ENCODE measurements around the gene FERMT3.

Gene FERMT3

DNA sequence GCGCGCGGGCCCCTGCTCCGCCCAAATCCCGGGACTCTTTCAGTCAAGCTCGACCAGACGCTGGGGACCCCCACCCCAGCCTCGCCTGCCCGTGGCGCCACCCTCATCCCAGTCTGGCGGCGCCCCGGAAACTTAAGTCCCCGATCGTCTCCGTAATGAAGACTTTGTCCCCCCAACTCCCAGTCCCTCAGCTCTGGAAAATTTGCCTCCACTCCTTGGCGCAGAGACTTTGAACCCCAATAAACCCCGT, 45.2 kb downstream of the FERMT3 start:
- no peaks in the 10 kb centered on the region; the same call in 1 of the 2 replicates for H3K4me1 ChIP-seq (ENCODE audit: low read length)
- TF ChIP-seq, protein P1, sequence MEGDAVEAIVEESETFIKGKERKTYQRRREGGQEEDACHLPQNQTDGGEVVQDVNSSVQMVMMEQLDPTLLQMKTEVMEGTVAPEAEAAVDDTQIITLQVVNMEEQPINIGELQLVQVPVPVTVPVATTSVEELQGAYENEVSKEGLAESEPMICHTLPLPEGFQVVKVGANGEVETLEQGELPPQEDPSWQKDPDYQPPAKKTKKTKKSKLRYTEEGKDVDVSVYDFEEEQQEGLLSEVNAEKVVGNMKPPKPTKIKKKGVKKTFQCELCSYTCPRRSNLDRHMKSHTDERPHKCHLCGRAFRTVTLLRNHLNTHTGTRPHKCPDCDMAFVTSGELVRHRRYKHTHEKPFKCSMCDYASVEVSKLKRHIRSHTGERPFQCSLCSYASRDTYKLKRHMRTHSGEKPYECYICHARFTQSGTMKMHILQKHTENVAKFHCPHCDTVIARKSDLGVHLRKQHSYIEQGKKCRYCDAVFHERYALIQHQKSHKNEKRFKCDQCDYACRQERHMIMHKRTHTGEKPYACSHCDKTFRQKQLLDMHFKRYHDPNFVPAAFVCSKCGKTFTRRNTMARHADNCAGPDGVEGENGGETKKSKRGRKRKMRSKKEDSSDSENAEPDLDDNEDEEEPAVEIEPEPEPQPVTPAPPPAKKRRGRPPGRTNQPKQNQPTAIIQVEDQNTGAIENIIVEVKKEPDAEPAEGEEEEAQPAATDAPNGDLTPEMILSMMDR (IDR thresholded peaks at IDR 0.05; ENCODE audit: low read length): no peak
- no peak for TF ChIP-seq EZH2 (optimal IDR thresholded peaks at IDR 0.05; ENCODE audit: low read depth, low read length)

GRCh38 chr11:64252003-64252872, 45.7 kb downstream of the FERMT3 start:
- TF ChIP-seq, protein P1 (IDR thresholded peaks at IDR 0.05; ENCODE audit: low read length): peak; percentile 55
- TF ChIP-seq EZH2 (optimal IDR thresholded peaks at IDR 0.05; ENCODE audit: low read depth, low read length) (no peak), EZH2phosphoT487 (IDR thresholded peaks at IDR 0.05; ENCODE audit: low read length) (no peak)
- Histone ChIP-seq H4K20me1 (ENCODE audit: insufficient read depth, low read length) (no peaks in the 10 kb centered on the region), H3F3A (ENCODE audit: insufficient read depth, low read length) (no peaks in the 10 kb centered on the region), H3K4me1 (ENCODE audit: low read length) (no peaks in the 10 kb centered on the region; the same call in 1 of the 2 replicates), H3K9me3 (replicated peaks; ENCODE audit: insufficient read depth, low read length) (no peaks in the 10 kb centered on the region), H3K9me2 (replicated peaks; ENCODE audit: insufficient read depth, low read length) (no peaks in the 10 kb centered on the region), H3K79me2 (ENCODE audit: low read length) (peaks cover 9% of the 10 kb centered on the region), H3K9ac (ENCODE audit: low read length) (peak overlapping the region; percentile 69; the same call in 1 of the 2 replicates), H3K27me3 (replicated peaks; ENCODE audit: insufficient read depth, low read length) (peaks cover 5% of the 10 kb centered on the region; the same call in 1 of the 2 replicates), H3K4me3 (ENCODE audit: low read length) (peak overlapping the region; percentile 83), H2AFZ (ENCODE audit: low read length) (peak overlapping the region; percentile 84), H3K4me2 (ENCODE audit: low read depth, low read length) (peak overlapping the region; percentile 100), H3K36me3 (replicated peaks; ENCODE audit: insufficient read depth, low read length) (no peaks in the 10 kb centered on the region), H3K27ac (ENCODE audit: low read length) (no peak overlapping the region)
- no peak for DNase-seq

More for the DNA sequence above, 45.2 kb downstream of the FERMT3 start:
- Histone ChIP-seq H3F3A (ENCODE audit: insufficient read depth, low read length) (0 out of 2 replicates have a peak, but pooled peaks cover 4% of the 10 kb centered on the region), H2AFZ (ENCODE audit: low read length) (peak overlapping the region; percentile 84), H3K9me2 (replicated peaks; ENCODE audit: insufficient read depth, low read length) (no peaks in the 10 kb centered on the region), H4K20me1 (ENCODE audit: insufficient read depth, low read length) (no peaks in the 10 kb centered on the region), H3K9me3 (replicated peaks; ENCODE audit: insufficient read depth, low read length) (no peaks in the 10 kb centered on the region), H3K36me3 (replicated peaks; ENCODE audit: insufficient read depth, low read length) (no peaks in the 10 kb centered on the region), H3K79me2 (ENCODE audit: low read length) (peaks cover 12% of the 10 kb centered on the region), H3K27ac (ENCODE audit: low read length) (no peak overlapping the region), H3K27me3 (replicated peaks; ENCODE audit: insufficient read depth, low read length) (peaks cover 5% of the 10 kb centered on the region; the same call in 1 of the 2 replicates), H3K4me3 (ENCODE audit: low read length) (peak overlapping the region; percentile 83), H3K9ac (ENCODE audit: low read length) (peak overlapping the region; percentile 69), H3K4me2 (ENCODE audit: low read depth, low read length) (peak overlapping the region; percentile 100)
- DNase-seq: no peak

DNA sequence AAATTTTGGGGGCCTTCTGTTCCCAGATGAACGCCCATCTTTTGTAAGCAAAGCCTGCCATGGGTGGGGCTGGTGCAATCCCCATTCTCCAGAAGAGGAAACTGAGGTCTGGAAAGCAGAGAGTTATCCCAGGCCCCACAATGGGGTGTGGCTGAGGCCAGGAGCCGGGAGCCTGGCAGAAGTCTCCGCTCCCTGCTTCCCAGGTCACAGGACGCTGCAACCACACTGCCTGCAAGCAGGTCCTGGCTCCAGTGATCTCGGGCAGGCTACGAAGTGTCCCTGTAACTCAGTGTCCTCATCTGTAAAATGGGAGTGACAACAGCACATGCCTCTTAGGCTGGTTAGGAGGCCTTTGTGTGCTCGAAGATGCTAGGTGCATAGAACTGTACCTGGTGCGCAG, 46.5 kb downstream of the FERMT3 start:
- Histone ChIP-seq H3K79me2 (ENCODE audit: low read length) (peaks cover 9% of the 10 kb centered on the region), H3K9me3 (replicated peaks; ENCODE audit: insufficient read depth, low read length) (no peaks in the 10 kb centered on the region), H3K27ac (ENCODE audit: low read length) (no peak overlapping the region), H4K20me1 (ENCODE audit: insufficient read depth, low read length) (no peaks in the 10 kb centered on the region), H3F3A (ENCODE audit: insufficient read depth, low read length) (no peaks in the 10 kb centered on the region), H3K4me1 (ENCODE audit: low read length) (no peaks in the 10 kb centered on the region; the same call in 1 of the 2 replicates), H3K4me3 (ENCODE audit: low read length) (no peak overlapping the region), H3K36me3 (replicated peaks; ENCODE audit: insufficient read depth, low read length) (no peaks in the 10 kb centered on the region), H2AFZ (ENCODE audit: low read length) (no peak overlapping the region), H3K27me3 (replicated peaks; ENCODE audit: insufficient read depth, low read length) (peaks cover 5% of the 10 kb centered on the region; the same call in 1 of the 2 replicates), H3K9ac (ENCODE audit: low read length) (no peak overlapping the region), H3K4me2 (ENCODE audit: low read depth, low read length) (no peak overlapping the region; the same call in 1 of the 2 replicates), H3K9me2 (replicated peaks; ENCODE audit: insufficient read depth, low read length) (no peaks in the 10 kb centered on the region)
- no peak for DNase-seq
- TF ChIP-seq, protein P1 (IDR thresholded peaks at IDR 0.05; ENCODE audit: low read length): no peak
- no peak for TF ChIP-seq EZH2 (optimal IDR thresholded peaks at IDR 0.05; ENCODE audit: low read depth, low read length)
- TF ChIP-seq EZH2phosphoT487 (IDR thresholded peaks at IDR 0.05; ENCODE audit: low read length): no peak

Data from MM.1S (cell line).